Mesenchymal stem cell (in vitro differentiated cells and primary cell): Measurements from ENCODE around the gene DCAF7.

Experiments
- DNase-seq: peaks from one replicate; pipeline ENCODE4 v3.0.0-alpha.2; 2013
- H2AFZ ChIP-seq: one replicate; pipeline ENCODE4 v1.6.1; 2013; ENCODE audit warnings: low read depth, mild to moderate bottlenecking, control low read depth, inconsistent platforms, low read length, moderate library complexity
- H2AK5ac ChIP-seq: 2 replicates; pipeline ENCODE4 v1.6.1; 2013; ENCODE audit warnings: low read length, moderate library complexity, mild to moderate bottlenecking, inconsistent platforms; ENCODE audit not compliant: severe bottlenecking
- H2BK120ac ChIP-seq: one replicate; pipeline ENCODE4 v1.6.1; 2013; ENCODE audit warnings: low read depth, mild to moderate bottlenecking, inconsistent platforms, low read length, moderate library complexity
- H2BK12ac ChIP-seq, 2 experiments: one replicate each; pipeline ENCODE4 v1.6.1; 2013; ENCODE audit warnings: inconsistent platforms in 2 of 2, low read length in 2 of 2, mild to moderate bottlenecking in 2 of 2, moderate library complexity in 2 of 2, control low read depth in 1 of 2
- H2BK15ac ChIP-seq: one replicate; pipeline ENCODE4 v1.6.1; 2013; ENCODE audit warnings: mild to moderate bottlenecking, low read depth, inconsistent platforms; ENCODE audit not compliant: poor library complexity, severe bottlenecking
- H2BK5ac ChIP-seq: 2 replicates; pipeline ENCODE4 v1.6.1; 2013; ENCODE audit warnings: low read depth, mild to moderate bottlenecking, low read length, control low read depth, inconsistent platforms; ENCODE audit not compliant: poor library complexity, severe bottlenecking
- H3K14ac ChIP-seq, 2 experiments: one replicate each; pipeline ENCODE4 v1.6.1; 2013; ENCODE audit warnings: inconsistent platforms in 2 of 2, low read length in 2 of 2, control low read depth in 1 of 2, mild to moderate bottlenecking in 1 of 2, moderate library complexity in 1 of 2
- H3K18ac ChIP-seq, 2 experiments: one replicate each; pipeline ENCODE4 v1.6.1; 2013; ENCODE audit warnings: inconsistent platforms in 2 of 2, low read length in 2 of 2, control low read depth in 1 of 2, low read depth in 1 of 2, mild to moderate bottlenecking in 1 of 2
- H3K23ac ChIP-seq, 2 experiments: one replicate each; pipeline ENCODE4 v1.6.1; 2013; ENCODE audit warnings: inconsistent platforms in 2 of 2, low read length in 2 of 2, mild to moderate bottlenecking in 2 of 2, moderate library complexity in 2 of 2, control low read depth in 1 of 2
- H3K27ac ChIP-seq: 2 replicates; pipeline ENCODE4 v1.5.1; 2013; ENCODE audit warnings: mild to moderate bottlenecking, moderate library complexity, low read length, control low read depth, inconsistent platforms; ENCODE audit not compliant: poor library complexity, severe bottlenecking
- H3K27me3 ChIP-seq, 2 experiments: 2 replicates each; pipeline versions ENCODE4 v1.6.1 to v1.7.0; 2013; ENCODE audit warnings: low read length in 2 of 2, mild to moderate bottlenecking in 2 of 2, moderate library complexity in 2 of 2, control low read depth in 1 of 2, inconsistent platforms in 1 of 2; ENCODE audit not compliant: control insufficient read depth in 1 of 2, insufficient read depth in 1 of 2
- H3K36me3 ChIP-seq, 2 experiments: 2 replicates each; pipeline versions ENCODE4 v1.6.1 to v1.7.0; 2013; ENCODE audit warnings: low read length in 2 of 2, control low read depth in 1 of 2, inconsistent platforms in 1 of 2, low read depth in 1 of 2, mild to moderate bottlenecking in 1 of 2; ENCODE audit not compliant: insufficient read depth in 2 of 2, control insufficient read depth in 1 of 2
- H3K4ac ChIP-seq, 2 experiments: one replicate each; pipeline ENCODE4 v1.6.1; 2013; ENCODE audit warnings: inconsistent platforms in 2 of 2, low read length in 2 of 2, mild to moderate bottlenecking in 2 of 2, moderate library complexity in 2 of 2, control low read depth in 1 of 2, low read depth in 1 of 2
- H3K4me1 ChIP-seq: 2 replicates; pipeline ENCODE4 v1.6.1; 2013; ENCODE audit warnings: low read depth, low read length, control low read depth; ENCODE audit not compliant: control insufficient read depth, insufficient read depth
- H3K4me2 ChIP-seq: 2 replicates; pipeline ENCODE4 v1.6.1; 2013; ENCODE audit warnings: low read length, mild to moderate bottlenecking, inconsistent platforms; ENCODE audit not compliant: poor library complexity, severe bottlenecking
- H3K4me3 ChIP-seq, 2 experiments: 2 replicates each; pipeline versions ENCODE4 v1.5.1 to v1.7.0; 2013; ENCODE audit warnings: low read length in 2 of 2, mild to moderate bottlenecking in 2 of 2, control low read depth in 1 of 2, low read depth in 1 of 2; ENCODE audit not compliant: insufficient read depth in 1 of 2
- H3K79me1 ChIP-seq: replicated peaks from 2 replicates; pipeline ENCODE4 v1.6.1; 2013; ENCODE audit warnings: mild to moderate bottlenecking, control low read depth, low read length, inconsistent platforms; ENCODE audit not compliant: poor library complexity, severe bottlenecking
- H3K9ac ChIP-seq: 2 replicates; pipeline ENCODE4 v1.7.0; 2013; ENCODE audit warnings: mild to moderate bottlenecking, low read length, moderate library complexity
- H3K9me3 ChIP-seq: 2 replicates; pipeline ENCODE4 v1.7.0; 2013; ENCODE audit warnings: mild to moderate bottlenecking, low read length; ENCODE audit not compliant: control insufficient read depth
- H4K8ac ChIP-seq: one replicate; pipeline ENCODE4 v1.6.1; 2013; ENCODE audit warnings: inconsistent platforms, mild to moderate bottlenecking, low read length, moderate library complexity
- H4K91ac ChIP-seq: one replicate; pipeline ENCODE4 v1.6.1; 2013; ENCODE audit warnings: mild to moderate bottlenecking, low read length, inconsistent platforms
- WGBS: methylation state at CpG from one replicate; pipeline ENCODE4 v1.1.7; 2013; ENCODE audit warnings: mixed read lengths; 5-methylcytosine and 5-hydroxymethylcytosine counted together

Gene DCAF7

DNA sequence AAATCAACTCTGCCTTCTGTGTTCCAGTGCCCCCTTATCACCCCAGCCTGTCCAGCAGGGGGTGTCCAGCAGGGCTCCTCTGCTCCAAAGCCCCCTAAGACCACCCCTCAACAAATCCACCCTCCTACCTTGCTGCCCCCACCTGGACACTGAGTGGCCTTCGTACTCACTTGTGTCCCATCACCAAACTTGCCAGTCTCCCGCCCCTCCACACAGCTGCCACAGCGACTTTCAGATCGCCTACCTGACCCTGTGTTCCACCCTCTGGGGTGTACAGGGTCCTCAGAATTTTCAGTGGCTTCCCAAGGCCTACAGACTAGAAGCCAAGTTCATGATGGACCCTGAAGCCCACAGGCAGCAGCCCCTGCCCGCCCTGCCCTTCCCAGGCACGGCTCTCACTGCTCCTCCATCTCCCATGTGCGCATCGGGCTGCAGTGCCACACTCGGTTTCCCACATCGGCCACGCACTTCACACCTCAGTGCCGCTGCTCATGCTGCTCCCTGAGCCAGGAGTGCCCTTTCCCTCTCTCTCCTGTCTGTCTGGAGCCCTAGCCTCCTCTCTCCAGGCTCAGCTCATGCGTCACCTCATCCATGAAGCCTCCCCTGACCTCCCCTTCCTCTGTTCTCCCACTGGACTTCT, 15.3 kb upstream of the DCAF7 start:
- no peak overlapping the region for H3K4me2 ChIP-seq
- DNase-seq = no peak
- H3K9me3 ChIP-seq = no peaks in the 10 kb centered on the region
- no peak overlapping the region for H3K4ac ChIP-seq
- no peaks in the 10 kb centered on the region for H3K79me1 ChIP-seq
- no peak overlapping the region for H3K4me3 ChIP-seq
- no peak overlapping the region for H3K18ac ChIP-seq
- no peak overlapping the region for H2BK5ac ChIP-seq
- 82% methylated on average over 13 of the region's 13 CpGs for WGBS
- H2BK12ac ChIP-seq = no peak overlapping the region
- H3K4me1 ChIP-seq = peaks cover 3% of the 10 kb centered on the region
- H3K23ac ChIP-seq = no peak overlapping the region
- H2BK15ac ChIP-seq = no peak overlapping the region
- no peak overlapping the region for H4K8ac ChIP-seq
- no peak overlapping the region for H3K27ac ChIP-seq
- H4K91ac ChIP-seq = no peak overlapping the region
- no peak overlapping the region for H3K14ac ChIP-seq
- no peak overlapping the region for H3K9ac ChIP-seq
- no peaks in the 10 kb centered on the region for H3K36me3 ChIP-seq
- no peak overlapping the region for H2AK5ac ChIP-seq
- no peak overlapping the region for H2BK120ac ChIP-seq
- peaks cover 21 to 59% of the 10 kb centered on the region in 2 experiments for H3K27me3 ChIP-seq
- H2AFZ ChIP-seq = no peak overlapping the region

- Histone ChIP-seq H4K91ac (no peak overlapping the region), H2BK15ac (peak overlapping the region; percentile 12), H3K14ac (no peak overlapping the region), H2BK120ac (no peak overlapping the region), H3K4ac (no peak overlapping the region), H2BK5ac (no peak overlapping the region), H3K27me3 (peaks cover 25 to 65% of the 10 kb centered on the region in 2 experiments), H2BK12ac (no peak overlapping the region), H4K8ac (no peak overlapping the region), H3K27ac (no peak overlapping the region), H3K9me3 (no peaks in the 10 kb centered on the region), H3K18ac (no peak overlapping the region), H2AK5ac (no peak overlapping the region), H3K23ac (peak overlapping the region in 1 of 2 experiments; percentile 50), H3K9ac (no peak overlapping the region), H2AFZ (no peak overlapping the region), H3K79me1 (no peaks in the 10 kb centered on the region), H3K4me3 (peak overlapping the region in 1 of 2 experiments; percentile 15), H3K4me1 (peaks cover 3% of the 10 kb centered on the region), H3K4me2 (no peak overlapping the region), H3K36me3 (no peaks in the 10 kb centered on the region)
- DNase-seq = no peak
- WGBS = 94% methylated on average over 24 of the region's 24 CpGs
These were observed 14.6 kb upstream of the DCAF7 start for GRCh38 chr17:63535640-63536039.

- H3K4me1 ChIP-seq = peaks cover 3% of the 10 kb centered on the region
These were observed 13.3 kb upstream of the DCAF7 start for GRCh38 chr17:63537001-63537400.

DNA sequence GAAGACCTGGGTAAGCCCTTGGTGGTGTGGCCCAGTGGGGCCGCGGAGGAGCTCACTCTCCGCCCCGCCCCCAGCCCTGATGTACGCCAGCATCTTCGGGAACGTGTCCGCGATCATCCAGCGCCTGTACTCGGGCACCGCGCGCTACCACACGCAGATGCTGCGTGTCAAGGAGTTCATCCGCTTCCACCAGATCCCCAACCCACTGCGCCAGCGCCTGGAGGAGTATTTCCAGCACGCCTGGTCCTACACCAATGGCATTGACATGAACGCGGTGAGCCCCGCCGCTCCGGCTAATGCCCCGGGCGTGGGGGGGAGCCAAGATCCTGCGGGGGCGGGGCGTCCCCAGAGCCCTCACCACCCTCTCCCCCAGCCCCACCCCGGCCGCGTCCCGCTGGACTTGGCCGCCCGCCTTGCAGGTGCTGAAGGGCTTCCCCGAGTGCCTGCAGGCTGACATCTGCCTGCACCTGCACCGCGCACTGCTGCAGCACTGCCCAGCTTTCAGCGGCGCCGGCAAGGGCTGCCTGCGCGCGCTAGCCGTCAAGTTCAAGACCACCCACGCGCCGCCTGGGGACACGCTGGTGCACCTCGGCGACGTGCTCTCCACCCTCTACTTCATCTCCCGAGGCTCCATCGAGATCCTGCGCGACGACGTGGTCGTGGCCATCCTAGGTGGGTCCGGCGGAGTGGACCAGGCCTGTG, 12.1 kb upstream of the DCAF7 start:
- Histone ChIP-seq H3K4me2 (no peak overlapping the region), H2AK5ac (no peak overlapping the region), H3K4ac (no peak overlapping the region), H3K14ac (no peak overlapping the region), H3K36me3 (no peaks in the 10 kb centered on the region), H3K27me3 (peaks cover 28 to 67% of the 10 kb centered on the region in 2 experiments), H4K91ac (no peak overlapping the region), H2AFZ (no peak overlapping the region), H2BK15ac (no peak overlapping the region), H2BK120ac (no peak overlapping the region), H4K8ac (no peak overlapping the region), H3K79me1 (no peaks in the 10 kb centered on the region), H3K27ac (no peak overlapping the region), H2BK5ac (no peak overlapping the region), H3K9me3 (no peaks in the 10 kb centered on the region), H3K9ac (no peak overlapping the region), H3K4me3 (no peak overlapping the region), H3K23ac (no peak overlapping the region), H3K4me1 (peaks cover 4% of the 10 kb centered on the region), H2BK12ac (no peak overlapping the region), H3K18ac (no peak overlapping the region)
- no peak for DNase-seq
- 13% methylated on average over 56 of the region's 62 CpGs for WGBS

More at GRCh38 chr17:63537001-63537400, 13.3 kb upstream of the DCAF7 start:
- no peak overlapping the region for H2BK120ac ChIP-seq
- no peak overlapping the region for H2AFZ ChIP-seq
- DNase-seq = peak; percentile 30
- H3K4me3 ChIP-seq = no peak overlapping the region
- no peak overlapping the region for H2BK5ac ChIP-seq
- 83% methylated on average over 4 of the region's 4 CpGs for WGBS
- no peaks in the 10 kb centered on the region for H3K9me3 ChIP-seq
- H3K14ac ChIP-seq = no peak overlapping the region
- H3K27ac ChIP-seq = no peak overlapping the region
- H3K23ac ChIP-seq = no peak overlapping the region
- H3K9ac ChIP-seq = no peak overlapping the region
- H3K79me1 ChIP-seq = no peaks in the 10 kb centered on the region
- H3K36me3 ChIP-seq = no peaks in the 10 kb centered on the region
- H3K4ac ChIP-seq = no peak overlapping the region
- H4K8ac ChIP-seq = no peak overlapping the region
- no peak overlapping the region for H2BK15ac ChIP-seq
- H2BK12ac ChIP-seq = no peak overlapping the region
- no peak overlapping the region for H2AK5ac ChIP-seq
- no peak overlapping the region for H3K18ac ChIP-seq
- H3K4me2 ChIP-seq = no peak overlapping the region
- peaks cover 28 to 75% of the 10 kb centered on the region in 2 experiments for H3K27me3 ChIP-seq
- H4K91ac ChIP-seq = no peak overlapping the region
